ENCODE data around the gene PPP1R3C. TPM values are rescaled to one million over a fixed set of nuclear protein-coding genes. Genes with fewer than 3 reads are reported as not detected.

The PPP1R3C gene
- total RNA-seq, 2 experiments from 2014 or later: not detected

DNA sequence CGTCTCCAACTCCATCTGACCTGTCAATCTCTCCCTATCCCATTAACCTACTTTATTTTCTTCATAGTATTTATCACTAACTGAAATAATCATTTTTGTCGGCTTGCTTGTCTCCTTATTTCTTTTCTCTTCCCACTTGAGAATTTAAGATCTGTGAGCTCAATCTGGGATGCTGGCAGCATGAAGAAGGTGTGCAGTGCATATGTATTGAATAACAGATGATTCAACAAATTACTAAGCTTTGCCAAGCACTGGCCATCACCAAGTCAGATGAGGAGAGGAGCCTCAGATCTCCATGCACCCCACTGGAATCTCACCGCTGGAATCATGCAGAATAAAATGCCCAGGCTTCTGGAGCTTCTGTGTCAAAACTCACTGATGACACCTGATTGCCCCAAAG lies 47.6 kb upstream of the PPP1R3C start:
- Histone ChIP-seq H3K4me1 (ENCODE audit: insufficient read depth, low read length, poor library complexity, severe bottlenecking) (no peaks in the 10 kb centered on the region), H3K36me3 (ENCODE audit: insufficient read depth, low read length) (no peaks in the 10 kb centered on the region), H3K9me3 (ENCODE audit: low read length) (no peaks in the 10 kb centered on the region), H2AFZ (ENCODE audit: low read length) (no peak overlapping the region), H3K27ac (ENCODE audit: low read depth, low read length, poor library complexity, severe bottlenecking) (no peak overlapping the region), H3K4me3 (ENCODE audit: low read depth, low read length, poor library complexity, severe bottlenecking) (no peak overlapping the region), H3K9me2 (ENCODE audit: insufficient read depth, low read length) (no peaks in the 10 kb centered on the region), H3K79me2 (ENCODE audit: insufficient read depth, low read depth, low read length) (no peaks in the 10 kb centered on the region), H4K20me1 (ENCODE audit: insufficient read depth, low read length) (no peaks in the 10 kb centered on the region), H3K4me2 (ENCODE audit: low read length) (no peak overlapping the region)
- BruUV-seq (replicated peaks): no TSS peak
- TF ChIP-seq EZH2phosphoT487 (IDR thresholded peaks at IDR 0.05; ENCODE audit: borderline replicate concordance, low read depth, low read length): no peak
- TF ChIP-seq, protein P1, sequence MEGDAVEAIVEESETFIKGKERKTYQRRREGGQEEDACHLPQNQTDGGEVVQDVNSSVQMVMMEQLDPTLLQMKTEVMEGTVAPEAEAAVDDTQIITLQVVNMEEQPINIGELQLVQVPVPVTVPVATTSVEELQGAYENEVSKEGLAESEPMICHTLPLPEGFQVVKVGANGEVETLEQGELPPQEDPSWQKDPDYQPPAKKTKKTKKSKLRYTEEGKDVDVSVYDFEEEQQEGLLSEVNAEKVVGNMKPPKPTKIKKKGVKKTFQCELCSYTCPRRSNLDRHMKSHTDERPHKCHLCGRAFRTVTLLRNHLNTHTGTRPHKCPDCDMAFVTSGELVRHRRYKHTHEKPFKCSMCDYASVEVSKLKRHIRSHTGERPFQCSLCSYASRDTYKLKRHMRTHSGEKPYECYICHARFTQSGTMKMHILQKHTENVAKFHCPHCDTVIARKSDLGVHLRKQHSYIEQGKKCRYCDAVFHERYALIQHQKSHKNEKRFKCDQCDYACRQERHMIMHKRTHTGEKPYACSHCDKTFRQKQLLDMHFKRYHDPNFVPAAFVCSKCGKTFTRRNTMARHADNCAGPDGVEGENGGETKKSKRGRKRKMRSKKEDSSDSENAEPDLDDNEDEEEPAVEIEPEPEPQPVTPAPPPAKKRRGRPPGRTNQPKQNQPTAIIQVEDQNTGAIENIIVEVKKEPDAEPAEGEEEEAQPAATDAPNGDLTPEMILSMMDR (conservative IDR thresholded peaks at IDR 0.05; ENCODE audit: low read length): no peak
- DNase-seq (ENCODE audit: low spot score): no peak
- ChIA-PET POLR2A (interaction anchor here (0.6 kb wide), 1 partner anchor 212 kb away, joined by 3 read pairs; no protein-coding TSS in a partner anchor), CTCF (ENCODE audit: unreplicated experiment) (no interaction called here)
- intact Hi-C loops (cut with micrococcal nuclease; ENCODE audit: unreplicated experiment): no loop called here

- Histone ChIP-seq H3K4me3 (ENCODE audit: low read depth, low read length, poor library complexity, severe bottlenecking) (no peak overlapping the region), H3K27ac (ENCODE audit: low read depth, low read length, poor library complexity, severe bottlenecking) (no peak overlapping the region), H3K4me2 (ENCODE audit: low read length) (no peak overlapping the region), H4K20me1 (ENCODE audit: insufficient read depth, low read length) (no peaks in the 10 kb centered on the region), H3K9me2 (ENCODE audit: insufficient read depth, low read length) (no peaks in the 10 kb centered on the region), H3K79me2 (ENCODE audit: insufficient read depth, low read depth, low read length) (no peaks in the 10 kb centered on the region), H3K9me3 (ENCODE audit: low read length) (no peaks in the 10 kb centered on the region), H3K4me1 (ENCODE audit: insufficient read depth, low read length, poor library complexity, severe bottlenecking) (no peaks in the 10 kb centered on the region), H3K36me3 (ENCODE audit: insufficient read depth, low read length) (no peaks in the 10 kb centered on the region), H2AFZ (ENCODE audit: low read length) (no peak overlapping the region)
- no TSS peak for BruUV-seq (replicated peaks)
- intact Hi-C loops (cut with micrococcal nuclease; ENCODE audit: unreplicated experiment): no loop called here
- POLR2A ChIA-PET: no interaction called here
- CTCF ChIA-PET (ENCODE audit: unreplicated experiment): no interaction called here
- no peak for TF ChIP-seq EZH2phosphoT487 (IDR thresholded peaks at IDR 0.05; ENCODE audit: borderline replicate concordance, low read depth, low read length)
- TF ChIP-seq, protein P1 (conservative IDR thresholded peaks at IDR 0.05; ENCODE audit: low read length): no peak
- DNase-seq (ENCODE audit: low spot score): no peak
These were observed 46.4 kb upstream of the PPP1R3C start for GRCh38 chr10:91679296-91679695.

- DNase-seq (ENCODE audit: low spot score): no peak
- no peak overlapping the region for H3K4me2 ChIP-seq (ENCODE audit: low read length)
- no peaks in the 10 kb centered on the region for H4K20me1 ChIP-seq (ENCODE audit: insufficient read depth, low read length)
- no TSS peak for BruUV-seq (replicated peaks)
- intact Hi-C loops (cut with micrococcal nuclease; ENCODE audit: unreplicated experiment): no loop called here
- no peak overlapping the region; the same call in 1 of the 2 replicates for H2AFZ ChIP-seq (ENCODE audit: low read length)
- H3K79me2 ChIP-seq (ENCODE audit: insufficient read depth, low read depth, low read length): no peaks in the 10 kb centered on the region
- ChIA-PET POLR2A (no interaction called here), CTCF (ENCODE audit: unreplicated experiment) (no interaction called here)
- no peaks in the 10 kb centered on the region for H3K9me2 ChIP-seq (ENCODE audit: insufficient read depth, low read length)
- H3K36me3 ChIP-seq (ENCODE audit: insufficient read depth, low read length): no peaks in the 10 kb centered on the region
- TF ChIP-seq, protein P1 (conservative IDR thresholded peaks at IDR 0.05; ENCODE audit: low read length): no peak
- TF ChIP-seq EZH2phosphoT487 (IDR thresholded peaks at IDR 0.05; ENCODE audit: borderline replicate concordance, low read depth, low read length): no peak
- H3K9me3 ChIP-seq (ENCODE audit: low read length): no peaks in the 10 kb centered on the region
- no peaks in the 10 kb centered on the region for H3K4me1 ChIP-seq (ENCODE audit: insufficient read depth, low read length, poor library complexity, severe bottlenecking)
- H3K4me3 ChIP-seq (ENCODE audit: low read depth, low read length, poor library complexity, severe bottlenecking): no peak overlapping the region
- H3K27ac ChIP-seq (ENCODE audit: low read depth, low read length, poor library complexity, severe bottlenecking): no peak overlapping the region
These were observed 45.0 kb upstream of the PPP1R3C start for GRCh38 chr10:91677911-91678310.

Data from OCI-LY7 (cell line).